IPS-18a (cell line): Measurements from ENCODE around the gene PREB.
A peak's percentile ranks its signal among the peaks of the same experiment; 100 is the strongest.

Experiments used
- H3K27ac ChIP-seq: one replicate; pipeline ENCODE4 v1.5.1; 2013; ENCODE audit warnings: low read length
- H3K27me3 ChIP-seq: one replicate; pipeline ENCODE4 v1.6.1; 2013; ENCODE audit warnings: mild to moderate bottlenecking, low read length; ENCODE audit not compliant: control insufficient read depth, insufficient read depth
- H3K36me3 ChIP-seq: one replicate; pipeline ENCODE4 v1.6.1; 2013; ENCODE audit warnings: low read depth, low read length; ENCODE audit not compliant: control insufficient read depth
- H3K4me1 ChIP-seq: one replicate; pipeline ENCODE4 v1.6.1; 2013; ENCODE audit warnings: low read depth, low read length; ENCODE audit not compliant: control insufficient read depth
- H3K4me3 ChIP-seq: one replicate; pipeline ENCODE4 v1.5.1; 2013; ENCODE audit warnings: low read length
- H3K9ac ChIP-seq: one replicate; pipeline ENCODE4 v1.6.1; 2013; ENCODE audit warnings: mild to moderate bottlenecking, low read length, moderate library complexity
- H3K9me3 ChIP-seq: one replicate; pipeline ENCODE4 v1.6.1; 2013; ENCODE audit warnings: low read depth, low read length; ENCODE audit not compliant: control insufficient read depth

PREB gene

GRCh38 chr2:27100036-27100435, 34.4 kb downstream of the PREB start:
- Histone ChIP-seq H3K4me1 (no peaks in the 10 kb centered on the region), H3K27me3 (no peaks in the 10 kb centered on the region), H3K27ac (no peak overlapping the region), H3K4me3 (no peak overlapping the region), H3K36me3 (no peaks in the 10 kb centered on the region), H3K9me3 (no peaks in the 10 kb centered on the region), H3K9ac (no peak overlapping the region)

- Histone ChIP-seq H3K27me3 (no peaks in the 10 kb centered on the region), H3K27ac (no peak overlapping the region), H3K9ac (no peak overlapping the region), H3K9me3 (no peaks in the 10 kb centered on the region), H3K4me1 (no peaks in the 10 kb centered on the region), H3K36me3 (no peaks in the 10 kb centered on the region), H3K4me3 (no peak overlapping the region)
Observed at GRCh38 chr2:27099334-27099955, 35.0 kb downstream of the PREB start.

GRCh38 chr2:27097341-27097740, 37.1 kb downstream of the PREB start:
- Histone ChIP-seq H3K9ac (no peak overlapping the region), H3K27me3 (no peaks in the 10 kb centered on the region), H3K4me3 (no peak overlapping the region)

GRCh38 chr2:27096748-27097297, 37.6 kb downstream of the PREB start:
- H3K4me1 ChIP-seq = no peaks in the 10 kb centered on the region
- no peak overlapping the region for H3K4me3 ChIP-seq
- H3K9me3 ChIP-seq = no peaks in the 10 kb centered on the region
- no peak overlapping the region for H3K9ac ChIP-seq
- no peaks in the 10 kb centered on the region for H3K36me3 ChIP-seq
- no peak overlapping the region for H3K27ac ChIP-seq
- no peaks in the 10 kb centered on the region for H3K27me3 ChIP-seq

More at GRCh38 chr2:27097341-27097740, 37.1 kb downstream of the PREB start:
- Histone ChIP-seq H3K9me3 (no peaks in the 10 kb centered on the region), H3K36me3 (no peaks in the 10 kb centered on the region), H3K27ac (no peak overlapping the region), H3K4me1 (no peaks in the 10 kb centered on the region)

GRCh38 chr2:27095745-27096651, 38.4 kb downstream of the PREB start:
- Histone ChIP-seq H3K9me3 (no peaks in the 10 kb centered on the region), H3K4me1 (no peaks in the 10 kb centered on the region), H3K27me3 (no peaks in the 10 kb centered on the region), H3K36me3 (no peaks in the 10 kb centered on the region), H3K4me3 (peak overlapping the region; percentile 47), H3K9ac (no peak overlapping the region), H3K27ac (no peak overlapping the region)

GRCh38 chr2:27095427-27095744, 39.0 kb downstream of the PREB start:
- no peak overlapping the region for H3K9ac ChIP-seq
- no peak overlapping the region for H3K27ac ChIP-seq
- H3K4me3 ChIP-seq = no peak overlapping the region
- no peaks in the 10 kb centered on the region for H3K27me3 ChIP-seq
- H3K9me3 ChIP-seq = no peaks in the 10 kb centered on the region
- H3K36me3 ChIP-seq = no peaks in the 10 kb centered on the region
- no peaks in the 10 kb centered on the region for H3K4me1 ChIP-seq

- Histone ChIP-seq H3K36me3 (no peaks in the 10 kb centered on the region), H3K9ac (no peak overlapping the region), H3K9me3 (no peaks in the 10 kb centered on the region), H3K4me3 (no peak overlapping the region), H3K27me3 (no peaks in the 10 kb centered on the region), H3K4me1 (no peaks in the 10 kb centered on the region), H3K27ac (no peak overlapping the region)
Observed at GRCh38 chr2:27094353-27094984, 40.0 kb downstream of the PREB start.

GRCh38 chr2:27093430-27094352, 40.7 kb downstream of the PREB start:
- Histone ChIP-seq H3K4me1 (no peaks in the 10 kb centered on the region), H3K9ac (no peak overlapping the region), H3K9me3 (no peaks in the 10 kb centered on the region), H3K36me3 (no peaks in the 10 kb centered on the region), H3K4me3 (no peak overlapping the region), H3K27ac (no peak overlapping the region), H3K27me3 (no peaks in the 10 kb centered on the region)

- H3K27me3 ChIP-seq = peaks cover under 1% of the 10 kb centered on the region
- peaks cover 1% of the 10 kb centered on the region for H3K4me1 ChIP-seq
- no peaks in the 10 kb centered on the region for H3K9me3 ChIP-seq
- H3K4me3 ChIP-seq = no peak overlapping the region
- no peak overlapping the region for H3K27ac ChIP-seq
- no peaks in the 10 kb centered on the region for H3K36me3 ChIP-seq
- H3K9ac ChIP-seq = no peak overlapping the region
Observed at GRCh38 chr2:27092696-27093429, 41.6 kb downstream of the PREB start.

GRCh38 chr2:27091746-27092695, 42.4 kb downstream of the PREB start:
- H3K36me3 ChIP-seq = no peaks in the 10 kb centered on the region
- peaks cover 9% of the 10 kb centered on the region for H3K27me3 ChIP-seq
- H3K27ac ChIP-seq = no peak overlapping the region
- H3K4me3 ChIP-seq = no peak overlapping the region
- peaks cover 7% of the 10 kb centered on the region for H3K4me1 ChIP-seq
- H3K9ac ChIP-seq = no peak overlapping the region
- no peaks in the 10 kb centered on the region for H3K9me3 ChIP-seq
